A549 (cell line): ENCODE results near the gene MED13L. TPM values are rescaled to one million over a fixed set of nuclear protein-coding genes. Genes with fewer than 3 reads are reported as not detected.

Source experiments
- ATAC-seq, 2 experiments: fragments of 200-7000 bp in 1 of 2; fragments of >200 bp in 1 of 2; cut with Nextera tagmentation in 1 of 2; cut with Tn5 transposase in 1 of 2; 3 replicates each; pipeline versions ENCODE4 v1.8.0 to v1.9.1; 2018 to 2020; ENCODE audit warnings: mild to moderate bottlenecking in 1 of 2, moderate library complexity in 1 of 2
- CTCF ChIA-PET: fragments of 300-600 bp; sonication (Branson Sonifier 250); formaldehyde crosslinking; extraction: SDS; loops from one replicate; lab custom pipeline; 2021; ENCODE audit warnings: antibody characterized with exemption, inconsistent platforms; lab: Yijun Ruan, JAX
- POLR2A ChIA-PET: fragments of 350-600 bp; formaldehyde crosslinking; extraction: SDS; loops from one replicate; lab custom pipeline; 2021; ENCODE audit warnings: antibody characterized with exemption, inconsistent platforms; lab: Yijun Ruan, JAX
- DNase-seq, 2 experiments: peaks; one replicate each; pipeline versions ENCODE4 v3.0.0 to v3.0.0-alpha.2; 2011 to 2016; ENCODE audit warnings: low read depth in 1 of 2, low spot score in 1 of 2
- FAIRE-seq: peaks from 2 replicates; lab custom pipeline; 2011; peaks lifted over from hg19 to GRCh38; lab: Jason Lieb, UNC
- H3K27ac ChIP-seq, 2 experiments: fragments of >200 bp; sonication (Bioruptor Twin); formaldehyde crosslinking; 3 replicates each; pipeline ENCODE4 v1.5.1; 2016 to 2017
- H3K4me1 ChIP-seq: fragments of >200 bp; sonication (Bioruptor Twin); formaldehyde crosslinking; 3 replicates; pipeline ENCODE4 v1.6.1; 2016
- H3K4me2 ChIP-seq: fragments of >200 bp; sonication (Bioruptor Twin); formaldehyde crosslinking; 3 replicates; pipeline ENCODE4 v1.6.1; 2016
- H3K4me3 ChIP-seq: fragments of >200 bp; sonication (Bioruptor Twin); formaldehyde crosslinking; 3 replicates; pipeline ENCODE4 v1.5.1; 2016
- H3K9me3 ChIP-seq: fragments of >200 bp; sonication (Bioruptor Twin); formaldehyde crosslinking; 3 replicates; pipeline ENCODE4 v1.6.1; 2016
- ATOH8 ChIP-seq: fragments of 250-450 bp; sonication (Bioruptor Pico); IDR thresholded peaks from 2 replicates; pipeline ENCODE4 v1.5.0; 2020; ENCODE audit warnings: low read depth, mild to moderate bottlenecking, moderate library complexity
- BHLHE40 ChIP-seq: IDR thresholded peaks from 2 replicates; pipeline ENCODE4 v1.6.1; 2012; ENCODE audit warnings: low read depth, low read length, inconsistent platforms
- CBX2 ChIP-seq: fragments of 200-600 bp; sonication (generic); IDR thresholded peaks from 2 replicates; pipeline ENCODE4 v1.6.1; 2016; ENCODE audit warnings: low read depth, mild to moderate bottlenecking, borderline replicate concordance
- CBX8 ChIP-seq: fragments of 200-600 bp; sonication (generic); IDR thresholded peaks from 2 replicates; pipeline ENCODE4 v1.6.1; 2016
- CEBPB ChIP-seq, 2 experiments: fragments of >200 bp in 1 of 2; sonication (Bioruptor Twin) in 1 of 2; formaldehyde crosslinking in 1 of 2; IDR thresholded peaks; 2 replicates each; pipeline ENCODE4 v1.6.1; 2012 to 2016
- CHD4 ChIP-seq: fragments of 200-600 bp; sonication (generic); IDR thresholded peaks from 2 replicates; pipeline ENCODE4 v1.6.1; 2016; ENCODE audit warnings: antibody characterized with exemption, mild to moderate bottlenecking, borderline replicate concordance
- EP300 ChIP-seq, 2 experiments: fragments of >200 bp; sonication (Bioruptor Twin); formaldehyde crosslinking; IDR thresholded peaks; 2 replicates in 1 of 2; 3 replicates in 1 of 2; pipeline ENCODE4 v1.6.1; 2016 to 2017
- HDAC2 ChIP-seq: fragments of 200-600 bp; sonication (generic); IDR thresholded peaks from 2 replicates; pipeline ENCODE4 v1.6.1; 2016
- HOXA7 ChIP-seq: fragments of 250-450 bp; sonication (Bioruptor Pico); IDR thresholded peaks from 2 replicates; pipeline ENCODE4 v1.5.0; 2020; ENCODE audit warnings: mild to moderate bottlenecking, moderate library complexity
- JUN ChIP-seq, 2 experiments: fragments of >200 bp; sonication (Bioruptor Twin); formaldehyde crosslinking; IDR thresholded peaks; 2 replicates in 1 of 2; 3 replicates in 1 of 2; pipeline ENCODE4 v1.6.1; 2016 to 2017
- JUNB ChIP-seq: fragments of >200 bp; sonication (Bioruptor Twin); formaldehyde crosslinking; IDR thresholded peaks from 2 replicates; pipeline ENCODE4 v1.6.1; 2016
- KDM5A ChIP-seq: fragments of 200-600 bp; sonication (generic); IDR thresholded peaks from 2 replicates; pipeline ENCODE4 v1.6.1; 2016; ENCODE audit warnings: antibody characterized with exemption, mild to moderate bottlenecking
- MAZ ChIP-seq: fragments of 150-350 bp; IDR thresholded peaks from 2 replicates; pipeline ENCODE4 v1.6.1; 2014; ENCODE audit warnings: antibody characterized with exemption, low read depth, low read length, borderline replicate concordance
- NPAS2 ChIP-seq: fragments of 250-450 bp; sonication (Bioruptor Pico); IDR thresholded peaks from 2 replicates; pipeline ENCODE4 v1.8.0; 2022; ENCODE audit warnings: mild to moderate bottlenecking, moderate library complexity, borderline replicate concordance
- RARB ChIP-seq: fragments of 250-450 bp; sonication (Bioruptor Pico); IDR thresholded peaks from 2 replicates; pipeline ENCODE4 v1.8.0; 2021; ENCODE audit warnings: mild to moderate bottlenecking, moderate library complexity
- SMC3 ChIP-seq: fragments of >200 bp; sonication (Bioruptor Twin); formaldehyde crosslinking; IDR thresholded peaks from 3 replicates; pipeline ENCODE4 v1.6.1; 2018; ENCODE audit warnings: inconsistent platforms
- TFCP2L1 ChIP-seq: fragments of 250-450 bp; sonication (Bioruptor Pico); IDR thresholded peaks from 2 replicates; pipeline ENCODE4 v1.5.0; 2021; ENCODE audit warnings: mild to moderate bottlenecking
- ZFP36 ChIP-seq: fragments of 450-650 bp; IDR thresholded peaks from 2 replicates; pipeline ENCODE4 v1.6.1; 2014; ENCODE audit warnings: borderline replicate concordance; ENCODE audit not compliant: partially characterized antibody
- ZNF302 ChIP-seq: fragments of 250-450 bp; sonication (Bioruptor Pico); IDR thresholded peaks from 2 replicates; pipeline ENCODE4 v1.9.0; 2021; ENCODE audit warnings: inconsistent platforms, mild to moderate bottlenecking, moderate library complexity
- WGBS: methylation state at CpG from one replicate; pipeline ENCODE4 v1.1.6; 2017; ENCODE audit errors: missing lambda C conversion rate; 5-methylcytosine and 5-hydroxymethylcytosine counted together
- polyA plus RNA-seq, 4 experiments: library from polyadenylated mRNA; depleted of rRNA in 3 of 4; stranded (reverse); fragments of >200 nt; fragmentation: RNase III in 1 of 4; extraction: RNeasy Plus Mini Kit Qiagen cat#74134 plus additional on column Dnase treatment in 1 of 4; gene quantifications; 2 replicates in 3 of 4; 3 replicates in 1 of 4; pipeline ENCODE4 v1.2.3, GENCODE V29; 2011 to 2017
- TF ChIP-seq, protein P1 (sequence below): fragments of 150-350 bp; IDR thresholded peaks from 2 replicates; pipeline ENCODE4 v1.6.1; 2014; ENCODE audit warnings: low read depth, mild to moderate bottlenecking, low read length
- TF ChIP-seq, protein P2 (sequence below): IDR thresholded peaks from 2 replicates; pipeline ENCODE4 v1.6.1; 2012; ENCODE audit warnings: low read depth, borderline replicate concordance
- TF ChIP-seq, protein P3 (sequence below): fragments of >200 bp; sonication (Bioruptor Twin); formaldehyde crosslinking; IDR thresholded peaks from 2 replicates; pipeline ENCODE4 v1.6.1; 2016

MED13L gene
- polyA plus RNA-seq, 2 of the 4 experiments (the other 2 are of a cell fraction): 23.2 to 134 TPM

GRCh38 chr12:115972241-115972640 is 305.3 kb downstream of the MED13L start:
- no peak for FAIRE-seq

GRCh38 chr12:115968211-115968610 is 309.3 kb downstream of the MED13L start:
- no peak for DNase-seq
- Histone ChIP-seq H3K27ac (no peak overlapping the region), H3K4me2 (no peak overlapping the region), H3K4me1 (no peaks in the 10 kb centered on the region), H3K4me3 (no peak overlapping the region), H3K9me3 (no peaks in the 10 kb centered on the region)
- 93% methylated on average over 7 of the region's 7 CpGs for whole genome bisulfite sequencing
- ChIA-PET POLR2A (no interaction called here), CTCF (no interaction called here)
- no peak for TF ChIP-seq JUNB
- TF ChIP-seq, protein P1, sequence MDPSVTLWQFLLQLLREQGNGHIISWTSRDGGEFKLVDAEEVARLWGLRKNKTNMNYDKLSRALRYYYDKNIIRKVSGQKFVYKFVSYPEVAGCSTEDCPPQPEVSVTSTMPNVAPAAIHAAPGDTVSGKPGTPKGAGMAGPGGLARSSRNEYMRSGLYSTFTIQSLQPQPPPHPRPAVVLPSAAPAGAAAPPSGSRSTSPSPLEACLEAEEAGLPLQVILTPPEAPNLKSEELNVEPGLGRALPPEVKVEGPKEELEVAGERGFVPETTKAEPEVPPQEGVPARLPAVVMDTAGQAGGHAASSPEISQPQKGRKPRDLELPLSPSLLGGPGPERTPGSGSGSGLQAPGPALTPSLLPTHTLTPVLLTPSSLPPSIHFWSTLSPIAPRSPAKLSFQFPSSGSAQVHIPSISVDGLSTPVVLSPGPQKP: no peak
- no peak for TF ChIP-seq MAZ
- TF ChIP-seq CBX8: no peak
- no peak for TF ChIP-seq HDAC2
- TF ChIP-seq NPAS2 (CRISPR knock-in tag): no peak
- TF ChIP-seq HOXA7: no peak
- no peak for TF ChIP-seq ZNF302 (CRISPR knock-in tag)
- TF ChIP-seq, protein P2, sequence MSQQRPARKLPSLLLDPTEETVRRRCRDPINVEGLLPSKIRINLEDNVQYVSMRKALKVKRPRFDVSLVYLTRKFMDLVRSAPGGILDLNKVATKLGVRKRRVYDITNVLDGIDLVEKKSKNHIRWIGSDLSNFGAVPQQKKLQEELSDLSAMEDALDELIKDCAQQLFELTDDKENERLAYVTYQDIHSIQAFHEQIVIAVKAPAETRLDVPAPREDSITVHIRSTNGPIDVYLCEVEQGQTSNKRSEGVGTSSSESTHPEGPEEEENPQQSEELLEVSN: no peak
- TF ChIP-seq CBX2: no peak
- ATAC-seq: no peak
- FAIRE-seq: no peak

More at GRCh38 chr12:115972241-115972640, 305.3 kb downstream of the MED13L start:
- ATAC-seq (no peak), DNase-seq (no peak)
- H3K9me3 ChIP-seq: no peaks in the 10 kb centered on the region
- no peak overlapping the region for H3K4me3 ChIP-seq
- 92% methylated on average over 4 of the region's 4 CpGs for WGBS
- ChIA-PET POLR2A (no interaction called here), CTCF (interaction anchor here (0.6 to 2.5 kb wide), 3 partner anchors 26 to 737 kb away, joined by 3 to 7 read pairs (median 6); no protein-coding TSS in a partner anchor)
- no peak for TF ChIP-seq ATOH8
- TF ChIP-seq HDAC2: no peak
- TF ChIP-seq CEBPB (IDR thresholded peaks at IDR 0.05): no peak
- TF ChIP-seq JUN (IDR thresholded peaks at IDR 0.05): no peak
- TF ChIP-seq, protein P3, sequence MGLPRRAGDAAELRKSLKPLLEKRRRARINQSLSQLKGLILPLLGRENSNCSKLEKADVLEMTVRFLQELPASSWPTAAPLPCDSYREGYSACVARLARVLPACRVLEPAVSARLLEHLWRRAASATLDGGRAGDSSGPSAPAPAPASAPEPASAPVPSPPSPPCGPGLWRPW: no peak
- TF ChIP-seq, protein P1: no peak
- no peak for TF ChIP-seq TFCP2L1 (CRISPR knock-in tag)
- TF ChIP-seq KDM5A: no peak
- H3K4me1 ChIP-seq: no peaks in the 10 kb centered on the region
- H3K4me2 ChIP-seq: no peak overlapping the region
- H3K27ac ChIP-seq: no peak overlapping the region

- DNase-seq: no peak
- H3K4me3 ChIP-seq: no peak overlapping the region
- CTCF ChIA-PET: interaction anchor here (0.6 to 1.5 kb wide), 2 partner anchors 24 to 51 kb away, joined by 3 to 5 read pairs; no protein-coding TSS in a partner anchor
Observed at GRCh38 chr12:115966376-115966775, 311.1 kb downstream of the MED13L start.

More at GRCh38 chr12:115966376-115966775, 311.1 kb downstream of the MED13L start:
- WGBS: 95% methylated on average over 4 of the region's 4 CpGs
- no peak for FAIRE-seq
- POLR2A ChIA-PET: no interaction called here
- Histone ChIP-seq H3K9me3 (no peaks in the 10 kb centered on the region), H3K4me1 (no peaks in the 10 kb centered on the region), H3K27ac (no peak overlapping the region), H3K4me2 (no peak overlapping the region)
- ATAC-seq: no peak
- no peak for TF ChIP-seq MAZ
- no peak for TF ChIP-seq RARB
- TF ChIP-seq ZNF302 (CRISPR knock-in tag): no peak
- no peak for TF ChIP-seq SMC3
- TF ChIP-seq EP300 (IDR thresholded peaks at IDR 0.05): no peak
- no peak for TF ChIP-seq BHLHE40
- TF ChIP-seq HOXA7: no peak
- TF ChIP-seq CHD4: no peak
- no peak for TF ChIP-seq ZFP36
